Measurements from ENCODE around the gene RPL14.
"Not testable (repeated sequence)": the region's sequence is repeated elsewhere in the genome, so short reads cannot be mapped to it uniquely, and the experiment has no call there.

DNA sequence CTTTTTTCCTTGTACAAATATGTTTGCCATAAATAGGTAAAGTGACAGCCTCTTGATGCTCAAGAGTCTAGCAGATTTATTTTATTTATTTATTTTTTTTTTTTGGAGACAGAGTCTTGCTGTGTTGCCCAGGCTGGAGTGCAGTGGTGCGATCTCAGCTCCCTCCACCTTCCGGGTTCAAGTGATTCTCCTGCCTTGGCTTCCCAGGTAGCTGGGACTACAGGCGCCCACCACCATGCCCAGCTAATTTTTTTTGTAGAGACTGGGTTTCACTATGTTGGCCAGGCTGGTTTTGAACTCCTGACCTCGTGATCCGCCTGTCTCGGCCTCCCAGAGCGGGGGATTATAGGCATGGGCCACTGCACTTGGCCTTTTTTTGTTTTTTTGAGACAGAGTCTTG, 5.7 kb downstream of the RPL14 start:
- TF ChIP-seq EGR1 (IDR thresholded peaks at IDR 0.05; ENCODE audit: borderline replicate concordance in 1 of 2, low read depth in 2 of 2, low read length in 2 of 2); SREBF1 (IDR thresholded peaks at IDR 0.05; ENCODE audit: low read length); IKZF1 (conservative IDR thresholded peaks at IDR 0.05); CTCF (IDR thresholded peaks at IDR 0.05 in 2 of 3, conservative IDR thresholded peaks at IDR 0.05 in 1 of 3; ENCODE audit: control insufficient read depth in 2 of 3, extremely low read depth in 1 of 3, insufficient read depth in 1 of 3, low read depth in 3 of 3, low read length in 3 of 3): not testable (repeated sequence)

Measured in GM12878 (cell line).